Stimulated activated CD4-positive, alpha-beta T cell treated with anti-CD3 and anti-CD28 coated beads, TNF-alpha, amount 100 ng/mL, for 24 hours (primary cell): ENCODE results near the gene NLRX1.
"Not testable (repeated sequence)": the region's sequence is repeated elsewhere in the genome, so short reads cannot be mapped to it uniquely, and the experiment has no call there.

Source experiments
- DNase-seq, 3 experiments: peaks; one replicate each; pipeline ENCODE4 v3.0.0-alpha.2; 2020; ENCODE audit warnings: low read depth in 3 of 3

NLRX1 gene

DNA sequence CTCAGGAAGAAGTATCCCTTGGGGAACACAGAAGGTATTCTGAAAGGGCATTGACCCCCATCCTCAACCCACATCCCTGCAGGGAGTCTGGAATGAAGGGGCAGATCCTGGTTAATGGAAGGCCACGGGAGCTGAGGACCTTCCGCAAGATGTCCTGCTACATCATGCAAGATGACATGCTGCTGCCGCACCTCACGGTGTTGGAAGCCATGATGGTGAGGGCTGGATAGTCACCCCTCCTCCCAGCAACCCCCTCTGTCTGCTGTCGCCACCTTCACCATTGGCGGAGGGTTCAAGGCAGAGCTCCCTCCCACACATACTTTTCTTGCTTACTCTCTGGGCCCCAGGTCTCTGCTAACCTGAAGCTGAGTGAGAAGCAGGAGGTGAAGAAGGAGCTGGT, 14.3 kb upstream of the NLRX1 start:
- no peak for DNase-seq

DNA sequence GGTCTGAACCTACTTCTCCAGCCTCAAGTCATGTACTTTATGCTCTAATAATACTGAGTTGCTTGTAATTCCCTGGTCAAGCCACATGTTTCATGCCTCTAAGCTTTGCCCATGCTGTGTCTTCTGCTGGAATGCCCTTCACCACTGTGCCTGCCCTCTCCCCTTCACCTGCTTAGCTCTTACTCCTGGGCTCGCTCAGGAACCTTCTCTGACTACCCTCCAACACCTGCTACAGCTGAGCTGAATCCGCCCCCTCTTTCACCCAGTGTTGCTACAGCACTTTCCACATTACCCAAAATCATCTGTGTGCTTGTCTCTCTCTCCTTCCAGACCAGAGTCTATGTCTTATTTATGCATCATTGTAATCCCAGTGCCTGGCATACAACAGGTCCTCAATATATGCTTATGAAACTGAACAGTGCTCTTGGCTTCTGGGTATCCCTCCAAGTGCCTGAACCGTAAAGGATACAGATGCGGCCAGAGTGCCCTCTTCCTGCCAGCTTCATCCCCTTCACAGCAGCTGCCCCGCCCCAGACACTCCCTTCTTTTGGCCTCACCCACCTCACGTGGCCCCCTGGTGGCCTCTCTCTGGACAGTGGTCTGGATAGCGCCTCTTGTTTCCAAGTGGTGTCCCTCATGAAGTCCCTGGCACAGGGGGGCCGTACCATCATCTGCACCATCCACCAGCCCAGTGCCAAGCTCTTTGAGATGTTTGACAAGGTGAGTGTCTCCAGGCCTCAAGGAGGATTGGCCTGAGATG, 12.6 kb upstream of the NLRX1 start:
- no peak for DNase-seq

DNA sequence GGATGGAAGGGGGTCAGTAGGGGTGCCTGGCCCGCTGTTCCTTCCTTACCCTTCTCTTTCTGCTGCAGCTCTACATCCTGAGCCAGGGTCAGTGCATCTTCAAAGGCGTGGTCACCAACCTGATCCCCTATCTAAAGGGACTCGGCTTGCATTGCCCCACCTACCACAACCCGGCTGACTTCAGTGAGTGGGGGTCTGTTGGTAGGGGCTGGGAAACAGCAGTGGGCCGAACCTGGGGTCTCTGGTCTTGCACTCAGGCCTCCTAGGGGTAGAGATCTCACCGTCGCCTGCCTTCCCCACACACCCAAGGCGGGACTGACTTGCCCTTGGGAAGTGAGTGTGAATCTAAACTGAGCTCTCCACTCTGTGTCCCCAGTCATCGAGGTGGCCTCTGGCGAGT, 12.0 kb upstream of the NLRX1 start:
- DNase-seq = no peak

DNA sequence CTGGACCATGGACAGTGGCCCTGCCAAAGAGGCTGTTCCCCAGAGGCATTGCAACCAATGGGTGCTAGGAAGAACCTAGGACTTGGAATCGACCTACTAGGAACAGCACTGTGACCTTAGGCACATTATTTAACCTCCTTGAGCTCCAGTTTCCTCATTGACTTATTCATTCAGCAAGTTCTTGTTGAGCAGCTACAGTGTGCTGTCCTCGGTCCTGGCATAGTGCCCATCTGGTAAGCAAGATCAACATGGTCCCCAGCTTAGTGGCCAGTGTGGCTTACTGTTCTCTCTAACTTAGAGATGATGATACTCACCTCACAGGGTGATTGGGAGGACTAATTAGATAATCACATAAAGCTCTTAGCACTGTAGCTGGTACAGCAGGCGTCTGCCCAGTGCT, 11.5 kb upstream of the NLRX1 start:
- DNase-seq = no peak

DNA sequence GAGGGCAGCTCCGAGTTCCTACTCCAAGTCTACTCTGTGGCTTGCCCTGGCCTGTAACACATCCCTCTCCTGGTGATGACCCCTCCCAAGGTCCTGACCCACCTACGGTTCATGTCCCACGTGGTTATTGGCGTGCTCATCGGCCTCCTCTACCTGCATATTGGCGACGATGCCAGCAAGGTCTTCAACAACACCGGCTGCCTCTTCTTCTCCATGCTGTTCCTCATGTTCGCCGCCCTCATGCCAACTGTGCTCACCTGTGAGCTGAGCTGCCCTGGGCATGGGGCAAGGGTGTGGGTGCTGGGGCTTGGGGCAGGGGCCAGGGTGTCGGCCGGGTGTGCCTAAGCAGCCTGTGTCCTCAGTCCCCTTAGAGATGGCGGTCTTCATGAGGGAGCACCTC, 10.1 kb upstream of the NLRX1 start:
- DNase-seq = no peak

DNA sequence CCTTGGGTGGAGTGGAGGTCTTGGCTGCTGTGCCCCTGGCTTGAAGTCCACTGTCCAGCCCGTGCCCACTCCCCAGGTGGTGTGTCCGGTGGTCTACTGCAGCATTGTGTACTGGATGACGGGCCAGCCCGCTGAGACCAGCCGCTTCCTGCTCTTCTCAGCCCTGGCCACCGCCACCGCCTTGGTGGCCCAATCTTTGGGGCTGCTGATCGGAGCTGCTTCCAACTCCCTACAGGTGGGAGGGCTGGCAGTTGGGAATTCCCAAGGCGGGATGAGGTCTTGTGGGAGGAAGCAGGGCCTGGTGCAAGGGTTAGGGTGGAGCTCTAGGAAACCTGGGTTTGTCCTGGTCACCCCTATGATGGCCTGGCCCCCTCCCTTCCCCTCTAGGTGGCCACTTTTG, 8.4 kb upstream of the NLRX1 start:
- DNase-seq = no peak

DNA sequence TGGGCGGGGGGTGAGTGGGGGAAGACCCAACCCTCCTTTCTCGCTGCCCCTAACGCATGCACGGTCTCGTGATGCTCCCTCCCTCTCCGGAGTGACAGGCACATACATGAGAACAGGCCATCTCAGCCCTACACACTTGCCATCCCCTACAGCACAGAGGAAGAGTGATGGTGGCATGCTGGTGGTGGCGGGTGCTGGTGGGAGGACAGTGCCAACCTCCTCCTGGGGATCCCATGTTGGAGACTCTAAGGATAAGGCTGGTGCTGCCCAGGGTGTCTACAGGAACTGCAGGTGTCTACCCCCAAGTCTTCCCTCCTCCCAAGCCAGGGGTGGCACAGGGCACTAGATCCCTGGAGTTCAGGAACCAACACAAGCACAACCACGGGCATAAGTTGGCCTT, 6.7 kb upstream of the NLRX1 start:
- DNase-seq = no peak

DNA sequence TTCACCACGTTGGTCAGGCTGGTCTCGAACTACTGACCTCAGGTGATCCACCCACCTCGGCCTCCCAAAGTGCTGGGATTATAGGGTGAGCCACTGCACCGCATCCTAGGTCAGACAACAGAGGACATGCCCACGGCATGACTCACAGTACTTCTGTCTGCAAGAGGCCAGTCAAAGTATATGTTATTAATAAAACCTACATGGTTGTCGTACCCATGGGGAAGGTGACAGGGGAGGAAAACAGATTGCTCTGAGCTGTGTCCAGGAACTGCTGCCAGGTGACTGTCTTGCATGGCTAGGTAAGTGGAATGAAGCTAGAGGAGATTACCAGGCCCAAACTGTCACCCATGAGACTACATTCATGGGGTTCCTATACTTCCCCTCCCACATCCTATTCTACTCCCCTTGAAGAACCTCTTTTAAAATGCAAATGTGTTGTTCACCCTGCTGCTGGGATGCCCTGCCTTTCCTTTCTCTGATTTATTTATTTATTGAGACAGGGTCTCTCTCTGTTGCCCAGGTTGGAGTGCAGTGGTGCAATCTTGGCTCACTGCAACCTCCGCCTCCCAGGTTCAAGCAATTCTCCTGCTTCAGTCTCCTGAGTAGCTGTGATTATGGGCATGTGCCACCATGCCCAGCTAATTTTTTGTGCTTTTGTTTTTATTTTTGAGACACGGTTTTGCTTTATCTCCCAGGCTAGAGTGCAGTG, 2.0 kb upstream of the NLRX1 start:
- DNase-seq = no peak

DNA sequence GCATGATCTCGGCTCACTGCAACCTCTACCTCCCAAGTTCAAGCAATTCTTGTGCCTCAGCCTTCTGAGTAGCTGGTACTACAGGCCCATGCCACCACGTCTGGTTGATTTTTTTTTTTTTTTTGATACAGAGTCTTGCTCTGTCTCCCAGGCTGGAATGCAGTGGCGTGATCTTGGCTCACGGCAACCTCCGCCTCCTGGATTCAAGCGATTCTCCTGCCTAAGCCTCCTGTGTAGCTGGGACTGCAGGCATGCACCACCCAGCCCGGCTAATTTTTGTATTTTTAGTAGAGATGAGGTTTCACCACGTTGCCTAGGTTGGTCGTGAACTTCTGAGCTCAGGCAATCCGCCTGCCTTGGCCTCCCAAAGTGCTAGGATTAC, 1.5 kb upstream of the NLRX1 start:
- DNase-seq = not testable (repeated sequence)

DNA sequence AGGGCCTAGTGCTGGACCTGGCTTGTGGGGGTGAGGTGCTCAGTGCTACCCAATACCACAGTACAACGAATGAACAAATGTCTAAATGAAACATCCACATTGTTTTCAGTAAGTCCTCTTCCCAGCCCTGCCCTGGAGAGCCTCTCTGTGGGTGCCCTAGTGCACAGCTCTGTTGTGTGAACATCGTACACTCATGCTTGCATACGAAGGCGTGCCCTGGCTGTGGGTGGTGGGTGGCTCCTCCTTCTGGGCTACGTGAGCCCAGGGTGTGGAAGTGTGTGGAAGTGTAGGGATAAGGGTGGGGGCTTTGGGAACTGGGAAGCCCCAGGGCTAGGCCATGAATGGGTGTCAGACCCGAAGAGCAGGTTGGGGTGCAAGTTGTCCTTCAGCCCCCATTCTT, 592 bp upstream of the NLRX1 start:
- DNase-seq = no peak

DNA sequence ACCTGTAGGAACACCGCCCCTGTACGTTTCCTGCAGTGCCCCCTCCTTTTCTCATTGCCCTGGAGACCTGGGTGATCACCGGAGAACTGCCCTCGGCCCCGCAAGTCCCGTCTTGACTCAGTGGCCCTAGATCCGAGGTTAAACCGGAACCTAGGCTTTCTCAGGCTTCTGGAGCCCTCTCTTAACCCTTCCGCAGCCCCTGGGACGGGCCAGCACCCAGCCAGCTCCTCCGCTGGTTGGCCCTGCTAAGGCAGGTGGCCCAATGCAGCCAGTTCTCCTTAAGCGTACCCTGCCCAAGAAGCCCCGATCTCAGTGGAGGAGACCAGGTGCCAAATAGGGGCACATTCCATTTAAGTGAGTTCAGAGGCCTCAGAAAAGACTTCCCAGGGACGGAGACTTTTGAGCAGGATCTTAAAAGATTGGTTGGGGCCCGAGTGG, 776 bp downstream of the NLRX1 start:
- DNase-seq = peak in 2 of 3 experiments; percentile 15 to 47

DNA sequence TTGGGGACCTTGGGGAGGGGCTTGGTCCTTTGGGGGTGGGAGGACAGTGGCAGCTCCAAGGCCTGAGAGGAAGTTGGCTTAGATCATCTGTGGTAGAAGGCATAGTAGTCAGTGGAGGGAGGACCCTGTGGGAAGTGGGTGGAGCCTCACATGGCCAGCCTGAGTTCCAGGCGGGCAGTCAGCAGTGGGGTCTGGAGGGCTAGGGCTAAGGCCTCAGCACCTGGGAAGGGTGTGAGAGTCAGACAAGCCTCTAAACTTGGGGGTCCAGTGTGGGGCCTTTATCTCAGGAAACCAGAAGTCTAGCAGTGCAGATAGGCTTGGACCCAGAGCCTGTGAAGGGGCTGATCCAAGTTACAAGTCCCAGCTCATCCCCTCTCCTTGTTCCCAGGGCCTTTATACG, 4.0 kb downstream of the NLRX1 start:
- DNase-seq = no peak

DNA sequence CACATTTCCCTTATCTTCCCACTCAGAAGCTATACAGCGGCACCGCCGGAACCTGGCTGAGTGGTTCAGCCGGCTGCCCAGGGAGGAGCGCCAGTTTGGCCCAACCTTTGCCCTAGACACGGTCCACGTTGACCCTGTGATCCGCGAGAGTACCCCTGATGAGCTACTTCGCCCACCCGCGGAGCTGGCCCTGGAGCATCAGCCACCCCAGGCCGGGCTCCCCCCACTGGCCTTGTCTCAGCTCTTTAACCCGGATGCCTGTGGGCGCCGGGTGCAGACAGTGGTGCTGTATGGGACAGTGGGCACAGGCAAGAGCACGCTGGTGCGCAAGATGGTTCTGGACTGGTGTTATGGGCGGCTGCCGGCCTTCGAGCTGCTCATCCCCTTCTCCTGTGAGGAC, 4.9 kb downstream of the NLRX1 start:
- DNase-seq = no peak

DNA sequence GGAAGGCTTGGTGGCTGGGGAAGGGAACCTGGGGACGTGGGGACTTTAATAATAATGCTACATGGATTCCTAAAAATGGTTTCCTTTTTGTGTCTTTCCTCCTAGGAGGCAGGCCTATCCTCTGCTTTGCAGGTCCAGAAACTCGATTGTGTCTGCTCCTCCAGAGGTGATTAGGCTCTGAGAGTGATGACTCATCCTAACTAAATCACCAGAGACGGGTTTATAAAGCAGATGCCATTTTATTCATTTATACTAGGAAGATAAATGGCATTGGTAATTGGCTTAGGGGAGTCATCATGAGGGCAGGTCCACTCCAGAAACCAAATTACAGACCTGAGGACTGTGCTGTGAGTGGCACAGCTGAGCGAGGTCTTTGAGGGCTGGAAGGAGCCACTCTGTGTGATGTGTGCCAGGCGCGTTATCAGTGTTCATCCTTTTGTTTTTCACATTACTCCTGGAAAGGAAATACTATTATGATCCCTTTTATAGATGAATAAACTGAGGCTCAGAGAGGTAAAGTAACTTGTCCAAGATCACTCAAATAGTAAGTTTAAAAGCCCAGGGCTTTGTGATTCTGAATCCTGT, 7.1 kb downstream of the NLRX1 start:
- no peak for DNase-seq

DNA sequence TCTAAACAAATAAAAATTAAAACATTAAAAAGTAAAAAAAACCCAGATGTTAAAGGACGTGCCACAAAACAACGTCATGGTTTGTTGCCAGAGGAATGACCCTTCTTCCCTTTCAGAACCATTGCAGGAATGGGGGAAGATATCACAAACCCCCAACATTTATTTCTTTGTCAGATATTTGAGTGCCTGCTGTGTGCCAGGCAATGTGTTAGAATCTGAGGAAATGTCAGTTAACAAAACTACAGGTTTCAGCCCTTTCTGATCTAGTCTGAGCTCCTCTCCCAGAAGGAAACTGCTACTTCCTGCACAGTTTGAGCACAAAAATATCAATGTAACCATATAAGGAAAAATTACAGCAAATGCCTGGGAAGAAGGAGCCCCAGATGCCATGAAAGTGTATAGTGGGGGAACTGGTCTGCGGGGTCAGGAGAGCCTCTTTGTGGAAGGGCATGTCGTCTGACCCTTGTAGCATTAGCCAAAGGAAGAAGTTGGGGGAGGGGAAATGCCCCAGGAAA, 9.7 kb downstream of the NLRX1 start:
- no peak for DNase-seq

DNA sequence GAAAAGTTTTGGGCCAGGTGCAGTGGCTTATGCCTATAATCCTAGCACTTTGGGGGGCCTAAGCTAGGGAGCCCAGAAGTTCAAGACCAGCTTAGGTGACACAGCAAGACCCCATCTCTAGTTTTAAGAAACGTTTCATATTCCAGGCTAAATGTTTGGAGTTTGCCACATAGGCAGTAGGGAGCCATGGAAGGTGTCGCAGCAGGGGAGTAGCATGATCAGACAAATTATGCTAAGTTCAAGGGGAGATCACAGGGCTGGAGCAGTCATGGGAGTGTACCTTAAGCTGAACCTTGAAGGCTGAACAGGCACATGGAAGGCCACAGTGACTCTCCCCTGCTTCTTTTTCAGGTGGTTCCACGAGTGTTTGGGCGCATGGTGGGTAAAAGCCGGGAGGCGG, 10.8 kb downstream of the NLRX1 start:
- DNase-seq = no peak

DNA sequence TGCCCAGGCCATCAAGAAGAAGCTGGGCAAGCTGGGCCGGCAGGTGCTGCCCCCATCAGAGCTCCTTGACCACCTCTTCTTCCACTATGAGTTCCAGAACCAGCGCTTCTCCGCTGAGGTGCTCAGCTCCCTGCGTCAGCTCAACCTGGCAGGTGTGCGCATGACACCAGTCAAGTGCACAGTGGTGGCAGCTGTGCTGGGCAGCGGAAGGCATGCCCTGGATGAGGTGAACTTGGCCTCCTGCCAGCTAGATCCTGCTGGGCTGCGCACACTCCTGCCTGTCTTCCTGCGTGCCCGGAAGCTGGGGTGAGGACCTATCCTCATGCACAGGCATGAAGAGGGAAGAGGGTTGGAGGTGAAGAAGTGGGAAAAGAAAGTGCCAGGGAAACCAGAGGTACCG, 11.5 kb downstream of the NLRX1 start:
- no peak for DNase-seq

DNA sequence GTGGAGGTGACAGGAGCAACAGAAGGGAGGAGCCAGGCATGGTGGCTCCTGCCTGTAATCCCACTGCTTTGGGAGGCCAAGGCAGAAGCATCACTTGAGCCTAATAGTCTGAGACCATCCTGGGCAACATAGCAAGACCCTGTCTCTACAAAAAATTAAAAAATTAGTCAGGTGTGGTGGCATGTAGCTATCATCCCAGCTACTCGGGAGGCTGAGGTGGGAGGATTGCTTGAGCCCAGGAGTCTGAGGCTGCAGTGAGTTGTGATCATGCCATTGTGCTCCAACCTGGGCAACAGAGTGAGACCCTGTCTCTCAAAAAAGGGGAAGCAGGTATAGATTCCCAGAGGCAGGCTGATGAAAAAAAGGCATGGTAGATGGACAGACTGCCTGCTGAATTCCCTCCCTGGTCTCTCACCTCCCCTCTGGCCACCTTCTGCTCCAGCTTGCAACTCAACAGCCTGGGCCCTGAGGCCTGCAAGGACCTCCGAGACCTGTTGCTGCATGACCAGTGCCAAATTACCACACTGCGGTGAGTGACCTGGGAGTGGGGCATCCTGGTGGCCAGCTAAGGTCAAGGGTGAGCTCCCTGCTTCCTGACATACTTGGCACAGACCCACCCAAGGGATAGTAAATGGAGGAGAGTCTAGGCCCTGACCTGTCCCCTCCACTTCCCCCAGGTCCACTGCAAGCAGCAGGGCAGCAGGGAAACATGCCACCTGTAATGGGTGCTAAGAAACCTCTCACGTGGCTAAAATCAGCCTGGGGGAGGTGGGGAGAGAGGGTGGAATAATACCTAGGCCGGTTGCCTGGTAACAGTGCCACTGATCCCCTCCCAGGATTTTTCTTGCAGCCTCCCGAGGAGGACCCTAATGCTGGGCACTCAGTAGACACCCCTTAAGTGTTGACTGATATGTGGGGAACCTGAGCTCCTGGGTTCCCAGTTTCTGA, 12.5 kb downstream of the NLRX1 start:
- DNase-seq = no peak

DNA sequence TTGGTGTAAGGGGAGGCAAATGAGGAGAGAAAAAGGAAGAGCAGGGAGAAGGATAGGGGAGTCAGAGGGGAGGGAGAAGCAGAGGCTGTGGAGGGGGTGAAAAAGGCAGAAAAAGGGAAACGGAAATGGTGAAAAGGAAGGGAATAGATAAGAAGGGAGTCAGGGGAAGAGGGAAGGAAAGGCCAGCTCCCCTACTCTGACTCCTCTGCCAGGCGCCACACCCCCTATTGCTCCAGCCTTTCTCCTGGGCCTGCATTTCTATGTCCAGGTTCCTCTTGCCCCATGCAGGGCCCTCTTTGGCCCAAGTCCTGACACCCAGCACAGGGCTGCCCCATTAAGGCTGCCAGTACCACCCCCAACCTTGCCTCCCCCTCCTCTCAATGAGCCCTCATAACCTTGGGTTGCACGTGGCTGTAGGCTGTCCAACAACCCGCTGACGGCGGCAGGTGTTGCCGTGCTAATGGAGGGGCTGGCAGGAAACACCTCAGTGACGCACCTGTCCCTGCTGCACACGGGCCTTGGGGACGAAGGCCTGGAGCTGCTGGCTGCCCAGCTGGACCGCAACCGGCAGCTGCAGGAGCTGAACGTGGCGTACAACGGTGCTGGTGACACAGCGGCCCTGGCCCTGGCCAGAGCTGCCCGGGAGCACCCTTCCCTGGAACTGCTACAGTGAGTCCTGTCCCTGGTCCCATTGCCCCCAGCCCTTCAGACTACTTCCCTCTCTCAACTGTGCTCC, 13.3 kb downstream of the NLRX1 start:
- DNase-seq = no peak

DNA sequence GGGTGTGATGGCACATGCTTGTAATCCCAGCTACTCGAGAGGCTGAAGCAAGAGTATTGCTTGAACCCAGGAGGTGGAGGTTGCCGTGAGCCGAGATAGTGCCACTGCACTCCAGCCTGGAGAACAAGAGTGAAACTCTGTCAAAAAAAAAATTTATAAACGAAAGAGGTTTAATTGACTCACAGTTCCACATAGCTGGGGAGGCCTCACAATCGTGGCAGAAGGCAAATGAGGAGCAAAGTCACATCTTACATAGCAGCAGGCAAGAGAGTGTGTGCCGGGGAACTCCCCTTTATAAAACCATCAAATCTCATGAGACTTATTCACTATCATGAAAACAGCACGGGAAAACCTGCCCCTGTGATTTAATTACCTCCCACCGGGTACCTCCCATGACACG, 15.9 kb downstream of the NLRX1 start:
- not testable (repeated sequence) for DNase-seq

DNA sequence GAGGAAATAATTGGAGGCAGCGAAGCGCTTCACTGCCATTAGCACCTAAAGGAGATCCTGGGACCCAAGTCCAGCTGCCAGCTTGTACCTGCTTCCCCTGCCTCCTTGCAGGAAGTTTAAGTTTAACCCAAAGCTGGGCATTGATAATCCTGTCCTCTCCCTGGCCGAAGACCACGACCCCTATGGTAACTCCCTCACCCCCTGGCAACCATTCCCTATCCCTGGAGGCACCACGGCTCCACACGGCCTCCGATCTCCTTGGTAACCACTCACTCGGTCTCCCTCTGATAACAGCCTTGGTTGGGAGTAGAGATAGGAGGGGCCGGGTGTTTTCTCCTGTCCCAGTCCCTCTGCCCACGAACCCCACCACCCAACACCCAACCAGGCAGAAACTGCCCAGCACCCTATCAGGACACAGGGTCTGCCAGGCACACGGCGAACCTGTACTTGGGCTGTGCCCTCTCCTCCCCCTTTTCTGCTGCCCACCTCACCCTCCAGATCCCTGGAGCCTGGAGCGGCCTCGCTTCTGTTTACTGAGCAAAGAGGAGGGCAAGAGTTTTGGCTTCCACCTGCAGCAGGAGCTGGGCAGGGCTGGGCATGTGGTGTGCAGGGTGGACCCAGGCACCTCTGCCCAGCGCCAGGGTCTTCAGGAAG, 17.6 kb downstream of the NLRX1 start:
- DNase-seq = no peak
